HepG2 (cell line): ENCODE results near the gene POU2F2. TPM values are rescaled to one million over a fixed set of nuclear protein-coding genes. Genes with fewer than 3 reads are reported as not detected.

Experiments
- AKAP8 ChIP-seq: sonication (generic); formaldehyde crosslinking; IDR thresholded peaks from 2 replicates; pipeline ENCODE4 v1.5.1; 2020; ENCODE audit warnings: mild to moderate bottlenecking, missing genetic modification reagents
- ASH2L ChIP-seq: fragments of 300-600, 200-600 bp; sonication (generic); IDR thresholded peaks from 2 replicates; pipeline ENCODE4 v1.7.0; 2017; ENCODE audit warnings: low read depth, mild to moderate bottlenecking, moderate library complexity, mixed read lengths, low read length; ENCODE audit not compliant: insufficient read length
- HNRNPK ChIP-seq: fragments of 200-400 bp; formaldehyde crosslinking; IDR thresholded peaks from 2 replicates; pipeline ENCODE4 v1.6.1; 2018; ENCODE audit warnings: low read length, low read depth, moderate library complexity, mild to moderate bottlenecking; ENCODE audit not compliant: poor library complexity, severe bottlenecking
- IRX3 ChIP-seq: sonication (generic); formaldehyde crosslinking; IDR thresholded peaks from 2 replicates; pipeline ENCODE4 v1.8.1; 2023; ENCODE audit warnings: mild to moderate bottlenecking, low read depth, missing genetic modification reagents, borderline replicate concordance
- KDM1A ChIP-seq: IDR thresholded peaks from 2 replicates; pipeline ENCODE4 v1.6.1; 2016; ENCODE audit warnings: missing compliant biosample characterization
- NR2F6 ChIP-seq, 2 experiments: IDR thresholded peaks; 2 replicates each; pipeline ENCODE4 v1.6.1; 2016; ENCODE audit warnings: antibody characterized with exemption in 1 of 2, mild to moderate bottlenecking in 1 of 2
- RARA ChIP-seq: IDR thresholded peaks from 2 replicates; pipeline ENCODE4 v1.6.1; 2016; ENCODE audit warnings: missing genetic modification reagents, missing compliant biosample characterization
- XRCC5 ChIP-seq: fragments of 200-400 bp; formaldehyde crosslinking; optimal IDR thresholded peaks from 2 replicates; pipeline ENCODE3; 2017; ENCODE audit warnings: mild to moderate bottlenecking, low read length
- ZBTB3 ChIP-seq: sonication (generic); formaldehyde crosslinking; IDR thresholded peaks from 2 replicates; pipeline ENCODE4 v1.4.0; 2020; ENCODE audit warnings: low read depth, mild to moderate bottlenecking, moderate library complexity, missing genetic modification reagents, borderline replicate concordance
- ZNF143 ChIP-seq: sonication (generic); formaldehyde crosslinking; IDR thresholded peaks from 2 replicates; pipeline ENCODE4 v1.4.0; 2020; ENCODE audit warnings: missing genetic modification reagents
- ZNF646 ChIP-seq: sonication (generic); formaldehyde crosslinking; IDR thresholded peaks from 2 replicates; pipeline ENCODE4 v1.9.0; 2021; ENCODE audit warnings: mild to moderate bottlenecking, missing genetic modification reagents
- ZNF839 ChIP-seq: sonication (generic); formaldehyde crosslinking; IDR thresholded peaks from 2 replicates; pipeline ENCODE4 v1.4.0; 2020; ENCODE audit warnings: missing genetic modification reagents, mild to moderate bottlenecking, borderline replicate concordance
- polyA plus RNA-seq, 8 experiments: library from polyadenylated mRNA; depleted of rRNA in 3 of 8; stranded (reverse) in 7 of 8; unstranded in 1 of 8; fragments of >200 nt; fragmentation: Illumina TruSeq in 4 of 8; extraction: Trizol in 4 of 8; gene quantifications; 2 replicates each; pipeline versions ENCODE4 v1.2.1 to v1.2.3, GENCODE V29; 2011 to 2016; ENCODE audit warnings: low read depth in 4 of 8, missing spikeins in 1 of 8, mixed read lengths in 1 of 8; ENCODE audit not compliant: insufficient read depth in 1 of 8
- total RNA-seq, 5 experiments: library from RNA; depleted of rRNA; stranded (reverse); fragments of >200 nt; fragmentation: Illumina TruSeq; extraction: Trizol; gene quantifications; 2 replicates each; pipeline ENCODE4 v1.2.3, GENCODE V29; 2016; ENCODE audit warnings: low read depth in 1 of 5
- TF ChIP-seq, protein P1 (sequence below): sonication (generic); formaldehyde crosslinking; IDR thresholded peaks from 2 replicates; pipeline ENCODE4 v1.4.0; 2020; ENCODE audit warnings: missing genetic modification reagents, borderline replicate concordance
- TF ChIP-seq, protein P2 (sequence below): sonication (generic); formaldehyde crosslinking; IDR thresholded peaks from 2 replicates; pipeline ENCODE4 v1.4.0; 2020; ENCODE audit warnings: missing genetic modification reagents
- TF ChIP-seq, protein P3 (sequence below): sonication (generic); formaldehyde crosslinking; IDR thresholded peaks from 2 replicates; pipeline ENCODE4 v1.4.0; 2020; ENCODE audit warnings: missing genetic modification reagents, borderline replicate concordance

Gene POU2F2
- total and polyA plus RNA-seq, 2 of the 13 experiments (the other 11 are each of a cell fraction or from before 2014, with no cell fraction given), result 0.09 to 0.17 TPM

- TF ChIP-seq, protein P1, sequence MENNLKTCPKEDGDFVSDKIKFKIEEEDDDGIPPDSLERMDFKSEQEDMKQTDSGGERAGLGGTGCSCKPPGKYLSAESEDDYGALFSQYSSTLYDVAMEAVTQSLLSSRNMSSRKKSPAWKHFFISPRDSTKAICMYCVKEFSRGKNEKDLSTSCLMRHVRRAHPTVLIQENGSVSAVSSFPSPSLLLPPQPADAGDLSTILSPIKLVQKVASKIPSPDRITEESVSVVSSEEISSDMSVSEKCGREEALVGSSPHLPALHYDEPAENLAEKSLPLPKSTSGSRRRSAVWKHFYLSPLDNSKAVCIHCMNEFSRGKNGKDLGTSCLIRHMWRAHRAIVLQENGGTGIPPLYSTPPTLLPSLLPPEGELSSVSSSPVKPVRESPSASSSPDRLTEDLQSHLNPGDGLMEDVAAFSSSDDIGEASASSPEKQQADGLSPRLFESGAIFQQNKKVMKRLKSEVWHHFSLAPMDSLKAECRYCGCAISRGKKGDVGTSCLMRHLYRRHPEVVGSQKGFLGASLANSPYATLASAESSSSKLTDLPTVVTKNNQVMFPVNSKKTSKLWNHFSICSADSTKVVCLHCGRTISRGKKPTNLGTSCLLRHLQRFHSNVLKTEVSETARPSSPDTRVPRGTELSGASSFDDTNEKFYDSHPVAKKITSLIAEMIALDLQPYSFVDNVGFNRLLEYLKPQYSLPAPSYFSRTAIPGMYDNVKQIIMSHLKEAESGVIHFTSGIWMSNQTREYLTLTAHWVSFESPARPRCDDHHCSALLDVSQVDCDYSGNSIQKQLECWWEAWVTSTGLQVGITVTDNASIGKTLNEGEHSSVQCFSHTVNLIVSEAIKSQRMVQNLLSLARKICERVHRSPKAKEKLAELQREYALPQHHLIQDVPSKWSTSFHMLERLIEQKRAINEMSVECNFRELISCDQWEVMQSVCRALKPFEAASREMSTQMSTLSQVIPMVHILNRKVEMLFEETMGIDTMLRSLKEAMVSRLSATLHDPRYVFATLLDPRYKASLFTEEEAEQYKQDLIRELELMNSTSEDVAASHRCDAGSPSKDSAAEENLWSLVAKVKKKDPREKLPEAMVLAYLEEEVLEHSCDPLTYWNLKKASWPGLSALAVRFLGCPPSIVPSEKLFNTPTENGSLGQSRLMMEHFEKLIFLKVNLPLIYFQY, result no peak
- TF ChIP-seq ASH2L (no peak), KDM1A (no peak), IRX3 (CRISPR knock-in tag) (no peak), AKAP8 (CRISPR knock-in tag) (no peak), NR2F6 (IDR thresholded peaks at IDR 0.05) (peak; percentile 25; the same call in 1 of the 2 replicates), NR2F6 (CRISPR knock-in tag; IDR thresholded peaks at IDR 0.05) (no peak), ZNF646 (CRISPR knock-in tag) (no peak), RARA (no peak), ZNF143 (CRISPR knock-in tag) (no peak), ZNF839 (CRISPR knock-in tag) (no peak), XRCC5 (no peak), ZBTB3 (no peak), HNRNPK (peak; percentile 12)
- TF ChIP-seq, protein P2, sequence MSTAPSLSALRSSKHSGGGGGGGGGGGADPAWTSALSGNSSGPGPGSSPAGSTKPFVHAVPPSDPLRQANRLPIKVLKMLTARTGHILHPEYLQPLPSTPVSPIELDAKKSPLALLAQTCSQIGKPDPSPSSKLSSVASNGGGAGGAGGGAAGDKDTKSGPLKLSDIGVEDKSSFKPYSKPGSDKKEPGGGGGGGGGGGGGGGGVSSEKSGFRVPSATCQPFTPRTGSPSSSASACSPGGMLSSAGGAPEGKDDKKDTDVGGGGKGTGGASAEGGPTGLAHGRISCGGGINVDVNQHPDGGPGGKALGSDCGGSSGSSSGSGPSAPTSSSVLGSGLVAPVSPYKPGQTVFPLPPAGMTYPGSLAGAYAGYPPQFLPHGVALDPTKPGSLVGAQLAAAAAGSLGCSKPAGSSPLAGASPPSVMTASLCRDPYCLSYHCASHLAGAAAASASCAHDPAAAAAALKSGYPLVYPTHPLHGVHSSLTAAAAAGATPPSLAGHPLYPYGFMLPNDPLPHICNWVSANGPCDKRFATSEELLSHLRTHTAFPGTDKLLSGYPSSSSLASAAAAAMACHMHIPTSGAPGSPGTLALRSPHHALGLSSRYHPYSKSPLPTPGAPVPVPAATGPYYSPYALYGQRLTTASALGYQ (CRISPR knock-in tag), result no peak
- TF ChIP-seq, protein P3, sequence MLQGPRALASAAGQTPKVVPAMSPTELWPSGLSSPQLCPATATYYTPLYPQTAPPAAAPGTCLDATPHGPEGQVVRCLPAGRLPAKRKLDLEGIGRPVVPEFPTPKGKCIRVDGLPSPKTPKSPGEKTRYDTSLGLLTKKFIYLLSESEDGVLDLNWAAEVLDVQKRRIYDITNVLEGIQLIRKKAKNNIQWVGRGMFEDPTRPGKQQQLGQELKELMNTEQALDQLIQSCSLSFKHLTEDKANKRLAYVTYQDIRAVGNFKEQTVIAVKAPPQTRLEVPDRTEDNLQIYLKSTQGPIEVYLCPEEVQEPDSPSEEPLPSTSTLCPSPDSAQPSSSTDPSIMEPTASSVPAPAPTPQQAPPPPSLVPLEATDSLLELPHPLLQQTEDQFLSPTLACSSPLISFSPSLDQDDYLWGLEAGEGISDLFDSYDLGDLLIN (CRISPR knock-in tag), result no peak
Observed at GRCh38 chr19:42086770-42087550, 45.3 kb downstream of the POU2F2 start (continued).
